GM18909 (cell line): ENCODE data around the gene CRELD2.

Source experiments
- ATAC-seq: cut with Tn5 transposase; IDR thresholded peaks from one replicate; pipeline ENCODE4 v1.9.1; 2021; ENCODE audit warnings: mild to moderate bottlenecking; ENCODE audit not compliant: unreplicated experiment, poor library complexity

Gene CRELD2

GRCh38 chr22:49917974-49918910, at the start of gene CRELD2, which contains the start of gene ALG12:
Gene CRELD2 (plus strand): TSS chr22:49918634. CDS start chr22:49918770, 136 bp downstream.
Gene ALG12 (minus strand): TSS chr22:49918438. CDS start chr22:49913765, 4,673 bp downstream.
- peak; percentile 90 for ATAC-seq

- ATAC-seq = no peak
These were observed 49.2 kb upstream of the CRELD2 start for GRCh38 chr22:49869086-49869830.

- ATAC-seq = no peak
These were observed 48.4 kb upstream of the CRELD2 start for GRCh38 chr22:49869845-49870712.

- no peak for ATAC-seq
These were observed 47.0 kb upstream of the CRELD2 start for GRCh38 chr22:49871482-49871881.

GRCh38 chr22:49872347-49872746, 46.1 kb upstream of the CRELD2 start:
- ATAC-seq = no peak

GRCh38 chr22:49873228-49873940, 45.0 kb upstream of the CRELD2 start:
- no peak for ATAC-seq

- ATAC-seq = no peak
These were observed 40.8 kb upstream of the CRELD2 start for GRCh38 chr22:49877642-49878041.

- ATAC-seq = no peak
These were observed 40.2 kb upstream of the CRELD2 start for GRCh38 chr22:49878206-49878605.

- no peak for ATAC-seq
These were observed 38.6 kb upstream of the CRELD2 start for GRCh38 chr22:49879871-49880270.

- ATAC-seq = no peak
These were observed 38.2 kb upstream of the CRELD2 start for GRCh38 chr22:49880281-49880680.

GRCh38 chr22:49881856-49882255, 36.6 kb upstream of the CRELD2 start:
- ATAC-seq = no peak

GRCh38 chr22:49882519-49883293, 35.7 kb upstream of the CRELD2 start:
- no peak for ATAC-seq

- ATAC-seq = no peak
These were observed 35.2 kb upstream of the CRELD2 start for GRCh38 chr22:49883294-49883640.

- ATAC-seq = no peak
These were observed 34.4 kb upstream of the CRELD2 start for GRCh38 chr22:49884075-49884474.

- no peak for ATAC-seq
These were observed 33.8 kb upstream of the CRELD2 start for GRCh38 chr22:49884503-49885260.

- ATAC-seq = no peak
These were observed 33.2 kb upstream of the CRELD2 start for GRCh38 chr22:49885281-49885680.

GRCh38 chr22:49885881-49886280, 32.6 kb upstream of the CRELD2 start:
- no peak for ATAC-seq

- ATAC-seq = no peak
These were observed 31.9 kb upstream of the CRELD2 start for GRCh38 chr22:49886346-49887063.
